ENCODE measurements around the gene PFN4. TPM values are rescaled to one million over a fixed set of nuclear protein-coding genes. Genes with fewer than 3 reads are reported as not detected.
A peak's percentile ranks its signal among the peaks of the same experiment; 100 is the strongest.
"Not testable (repeated sequence)": the region's sequence is repeated elsewhere in the genome, so short reads cannot be mapped to it uniquely, and the experiment has no call there.

Gene PFN4
- total RNA-seq: 1 to 10 TPM in 1 of 2 donors, not detected in 1; 1.2 TPM

DNA sequence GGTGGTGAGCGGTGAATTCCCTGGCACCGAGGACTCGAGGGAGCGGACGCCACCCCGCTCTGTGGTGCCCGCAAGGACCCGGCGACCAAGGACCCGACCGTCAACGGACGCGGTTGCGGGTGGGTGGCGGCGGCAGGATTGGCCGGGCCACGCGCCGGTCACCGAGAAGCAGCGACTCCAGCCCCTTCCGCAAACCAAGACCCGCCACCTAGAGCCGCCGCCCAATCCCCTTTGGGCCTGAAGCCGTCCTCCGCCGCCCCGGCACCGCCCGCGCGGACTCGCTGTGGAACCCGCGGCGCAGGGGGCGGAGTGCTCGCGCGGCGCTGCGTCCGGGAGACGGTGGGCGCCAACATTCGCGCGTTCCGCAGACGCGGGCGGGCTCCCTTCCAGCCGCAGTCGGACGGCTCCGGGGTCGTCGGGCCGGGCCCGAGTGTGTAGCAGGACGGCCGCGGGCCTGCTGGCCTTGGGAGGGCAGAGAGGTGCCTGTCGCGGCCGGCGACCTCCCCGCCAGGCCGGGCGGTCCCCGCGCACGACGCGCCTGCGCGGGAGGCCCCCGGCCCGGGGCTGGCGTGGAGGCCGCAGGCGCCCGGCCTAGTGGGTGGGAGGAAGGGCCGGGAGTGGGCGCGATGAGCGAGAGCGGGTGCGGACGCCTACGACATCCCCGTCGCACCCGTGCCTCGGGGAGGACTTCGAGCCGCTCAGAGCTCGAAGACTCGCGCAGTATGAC lies at the start of gene PFN4, which contains the start of gene FAM228B:
Gene PFN4 (minus strand): TSS at position 140 of the 727 bp plus-strand sequence. CDS start 799 bp downstream, outside the sequence.
Gene FAM228B (plus strand): TSS at position 275 of the 727 bp plus-strand sequence. CDS start 893 bp downstream, outside the sequence.
- H3K4me1 Mint-ChIP-seq (ENCODE audit: low read depth in 2 of 2): peaks cover 13 to 25% of the 10 kb centered on the region in 2 donors
- H3K9me3 Mint-ChIP-seq: no peaks in the 10 kb centered on the region
- H3K27ac Mint-ChIP-seq: peak within 1 kb of the TSS; percentile 90 to 92
- H3K36me3 Mint-ChIP-seq: no peaks in the 10 kb centered on the region
- peak; percentile 97 for ATAC-seq
- no peaks in the 10 kb centered on the region for H3K27me3 Mint-ChIP-seq
- peak within 1 kb of the TSS; percentile 92 for H3K4me3 Mint-ChIP-seq
- peak; percentile 90 for DNase-seq (ENCODE audit: low spot score)

DNA sequence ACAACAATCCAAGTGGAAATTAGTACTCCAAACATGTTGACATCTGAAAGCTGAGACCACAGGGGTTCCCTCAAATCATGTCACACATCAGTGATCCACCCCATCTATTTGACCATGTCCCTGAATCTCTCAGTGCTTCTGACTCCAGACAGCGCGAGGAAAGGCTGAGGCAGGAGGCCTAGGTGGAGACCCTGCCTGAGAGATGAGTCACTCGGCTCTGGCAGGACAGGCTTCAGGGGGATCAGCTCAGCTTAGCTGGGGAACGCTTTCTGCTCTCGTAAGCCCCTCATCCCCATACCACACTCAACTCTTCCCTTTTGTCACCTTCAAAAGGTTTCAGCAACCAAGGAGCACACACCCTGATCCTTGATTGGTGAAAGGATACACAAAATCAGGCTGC lies 45.9 kb upstream of the PFN4 start:
- no peak for ATAC-seq
- Mint-ChIP-seq H3K9me3 (no peaks in the 10 kb centered on the region), H3K27me3 (peaks cover 3 to 5% of the 10 kb centered on the region in 2 donors), H3K27ac (no peak overlapping the region), H3K36me3 (no peaks in the 10 kb centered on the region), H3K4me1 (ENCODE audit: low read depth in 2 of 2) (no peaks in the 10 kb centered on the region), H3K4me3 (no peak overlapping the region)
- no peak for DNase-seq (ENCODE audit: low spot score)

- Mint-ChIP-seq H3K27ac (no peak overlapping the region), H3K4me3 (no peak overlapping the region), H3K36me3 (no peaks in the 10 kb centered on the region), H3K9me3 (no peaks in the 10 kb centered on the region), H3K27me3 (no peaks in the 10 kb centered on the region), H3K4me1 (ENCODE audit: low read depth in 2 of 2) (no peaks in the 10 kb centered on the region)
- peak; percentile 71 to 74 for ATAC-seq
- no peak for DNase-seq (ENCODE audit: low spot score)
These were observed 41.4 kb upstream of the PFN4 start for GRCh38 chr2:24164416-24164973.

DNA sequence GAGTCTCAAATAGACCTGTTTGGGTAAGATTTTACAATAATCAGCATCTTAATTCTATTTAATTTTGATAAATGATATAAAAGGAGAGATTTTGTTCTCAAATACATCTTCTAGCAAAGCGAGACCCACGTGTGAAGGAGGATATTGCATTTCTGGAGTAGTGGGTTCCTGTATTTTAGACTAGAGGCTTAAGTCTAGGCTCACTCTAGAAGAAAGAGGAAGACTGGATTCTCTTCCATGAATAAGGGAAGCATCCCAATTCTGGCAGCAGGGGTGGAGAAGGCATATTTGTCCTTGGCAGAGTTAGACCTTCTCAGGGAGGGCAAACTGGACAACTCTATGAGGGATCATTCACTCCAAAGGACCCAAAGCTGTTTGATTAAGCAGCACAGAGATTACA lies 40.5 kb upstream of the PFN4 start:
- no peak overlapping the region for H3K27ac Mint-ChIP-seq
- no peaks in the 10 kb centered on the region for H3K36me3 Mint-ChIP-seq
- ATAC-seq (no peak), DNase-seq (ENCODE audit: low spot score) (no peak)
- H3K27me3 Mint-ChIP-seq: no peaks in the 10 kb centered on the region
- H3K4me1 Mint-ChIP-seq (ENCODE audit: low read depth in 2 of 2): no peaks in the 10 kb centered on the region
- no peak overlapping the region for H3K4me3 Mint-ChIP-seq
- H3K9me3 Mint-ChIP-seq: no peaks in the 10 kb centered on the region

GRCh38 chr2:24163186-24163585 lies 40.1 kb upstream of the PFN4 start:
- Mint-ChIP-seq H3K4me3 (no peak overlapping the region), H3K27me3 (no peaks in the 10 kb centered on the region), H3K4me1 (ENCODE audit: low read depth in 2 of 2) (no peaks in the 10 kb centered on the region), H3K36me3 (no peaks in the 10 kb centered on the region), H3K27ac (no peak overlapping the region), H3K9me3 (no peaks in the 10 kb centered on the region)
- no peak for ATAC-seq
- DNase-seq (ENCODE audit: low spot score): no peak

DNA sequence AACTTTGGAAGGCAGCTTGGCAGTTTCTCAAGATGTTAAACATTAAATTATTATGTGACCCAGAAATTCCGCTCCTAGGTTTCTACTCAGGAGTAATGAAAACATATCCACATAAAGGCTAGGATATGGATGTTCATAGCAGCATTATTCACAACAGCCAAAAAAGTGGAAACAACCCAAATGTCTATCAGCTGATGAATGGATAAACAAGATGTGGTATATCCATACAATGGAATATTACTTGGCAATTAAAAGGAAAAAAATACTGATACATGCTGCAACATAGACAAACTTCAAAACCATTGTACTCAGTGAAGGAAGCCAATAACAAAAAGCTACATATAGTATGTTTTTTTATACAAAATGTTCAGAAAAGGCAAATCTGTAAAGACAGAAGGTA lies 39.4 kb upstream of the PFN4 start:
- ATAC-seq: no peak
- Mint-ChIP-seq H3K27me3 (no peaks in the 10 kb centered on the region), H3K36me3 (no peaks in the 10 kb centered on the region), H3K9me3 (no peaks in the 10 kb centered on the region), H3K27ac (no peak overlapping the region), H3K4me1 (ENCODE audit: low read depth in 2 of 2) (no peaks in the 10 kb centered on the region), H3K4me3 (no peak overlapping the region)
- DNase-seq (ENCODE audit: low spot score): no peak

GRCh38 chr2:24160761-24161160 lies 37.6 kb upstream of the PFN4 start:
- H3K4me3 Mint-ChIP-seq: no peak overlapping the region
- H3K27me3 Mint-ChIP-seq: no peaks in the 10 kb centered on the region
- H3K27ac Mint-ChIP-seq: no peak overlapping the region
- ATAC-seq (no peak), DNase-seq (ENCODE audit: low spot score) (no peak)
- no peaks in the 10 kb centered on the region for H3K36me3 Mint-ChIP-seq
- H3K9me3 Mint-ChIP-seq: no peaks in the 10 kb centered on the region
- H3K4me1 Mint-ChIP-seq (ENCODE audit: low read depth in 2 of 2): no peaks in the 10 kb centered on the region

DNA sequence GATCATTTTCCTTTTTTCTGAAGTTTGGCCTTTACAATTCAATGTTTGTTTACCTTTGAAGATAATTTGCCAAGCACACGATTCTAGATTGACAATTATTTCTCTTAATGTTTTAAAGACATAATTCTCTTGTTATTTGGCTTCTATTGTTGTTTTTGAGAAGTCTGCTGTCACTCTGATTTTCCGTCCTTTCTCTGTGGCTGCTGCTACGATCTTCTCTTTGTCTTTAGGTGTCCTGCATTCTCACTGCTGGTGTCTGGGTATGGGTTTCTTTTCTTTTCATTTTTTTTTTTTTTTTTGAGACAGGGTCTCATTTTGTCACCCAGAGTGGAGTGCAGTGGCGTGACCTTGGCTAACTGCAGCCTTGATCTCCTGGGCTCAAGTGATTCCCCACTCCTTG lies 36.6 kb upstream of the PFN4 start:
- DNase-seq (ENCODE audit: low spot score): no peak
- no peak for ATAC-seq
- Mint-ChIP-seq H3K4me1 (ENCODE audit: low read depth in 2 of 2) (no peaks in the 10 kb centered on the region), H3K27me3 (no peaks in the 10 kb centered on the region), H3K36me3 (no peaks in the 10 kb centered on the region), H3K27ac (no peak overlapping the region), H3K4me3 (no peak overlapping the region), H3K9me3 (no peaks in the 10 kb centered on the region)

GRCh38 chr2:24158131-24158530 lies 35.0 kb upstream of the PFN4 start:
- Mint-ChIP-seq H3K36me3 (no peaks in the 10 kb centered on the region), H3K27me3 (no peaks in the 10 kb centered on the region), H3K9me3 (no peaks in the 10 kb centered on the region), H3K27ac (no peak overlapping the region), H3K4me3 (no peak overlapping the region), H3K4me1 (ENCODE audit: low read depth in 2 of 2) (no peaks in the 10 kb centered on the region)
- no peak for DNase-seq (ENCODE audit: low spot score)
- no peak for ATAC-seq

GRCh38 chr2:24153478-24153877 lies 30.3 kb upstream of the PFN4 start:
- H3K9me3 Mint-ChIP-seq: peaks cover 2% of the 10 kb centered on the region
- H3K36me3 Mint-ChIP-seq: peaks cover 9% of the 10 kb centered on the region
- ATAC-seq: no peak
- DNase-seq (ENCODE audit: low spot score): no peak
- no peak overlapping the region for H3K4me3 Mint-ChIP-seq
- no peaks in the 10 kb centered on the region for H3K27me3 Mint-ChIP-seq
- H3K27ac Mint-ChIP-seq: no peak overlapping the region
- H3K4me1 Mint-ChIP-seq (ENCODE audit: low read depth in 2 of 2): no peaks in the 10 kb centered on the region

GRCh38 chr2:24152413-24153197 lies 29.5 kb upstream of the PFN4 start:
- no peaks in the 10 kb centered on the region for H3K27me3 Mint-ChIP-seq
- no peak overlapping the region for H3K4me3 Mint-ChIP-seq
- no peak for DNase-seq (ENCODE audit: low spot score)
- ATAC-seq: no peak
- H3K9me3 Mint-ChIP-seq: peaks cover 6% of the 10 kb centered on the region
- H3K4me1 Mint-ChIP-seq (ENCODE audit: low read depth in 2 of 2): no peaks in the 10 kb centered on the region
- H3K27ac Mint-ChIP-seq: no peak overlapping the region
- H3K36me3 Mint-ChIP-seq: peaks cover 18% of the 10 kb centered on the region

DNA sequence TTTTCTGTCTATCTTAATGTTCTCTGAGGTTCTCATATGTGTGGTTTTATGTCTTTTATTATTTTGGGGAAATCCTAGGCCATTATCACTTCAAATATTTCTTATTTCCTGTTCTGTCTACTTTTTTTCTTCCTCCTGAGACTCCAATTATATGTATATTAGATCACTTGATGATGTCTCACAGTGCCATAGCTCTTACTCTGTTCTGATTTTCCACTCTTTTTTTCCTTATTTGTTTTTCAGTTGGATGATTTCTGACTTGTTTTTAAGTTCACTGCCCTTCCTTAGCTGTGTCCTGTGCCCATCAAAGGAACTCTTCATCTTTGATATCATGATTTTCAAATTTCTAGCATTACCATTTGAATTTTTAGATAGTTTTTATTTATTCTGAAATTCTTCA lies 24.2 kb upstream of the PFN4 start:
- Mint-ChIP-seq H3K27ac (no peak overlapping the region), H3K4me3 (no peak overlapping the region), H3K9me3 (peaks cover 6% of the 10 kb centered on the region), H3K4me1 (ENCODE audit: low read depth in 2 of 2) (no peaks in the 10 kb centered on the region), H3K27me3 (no peaks in the 10 kb centered on the region), H3K36me3 (peaks cover 26% of the 10 kb centered on the region)
- no peak for DNase-seq (ENCODE audit: low spot score)
- ATAC-seq: no peak

DNA sequence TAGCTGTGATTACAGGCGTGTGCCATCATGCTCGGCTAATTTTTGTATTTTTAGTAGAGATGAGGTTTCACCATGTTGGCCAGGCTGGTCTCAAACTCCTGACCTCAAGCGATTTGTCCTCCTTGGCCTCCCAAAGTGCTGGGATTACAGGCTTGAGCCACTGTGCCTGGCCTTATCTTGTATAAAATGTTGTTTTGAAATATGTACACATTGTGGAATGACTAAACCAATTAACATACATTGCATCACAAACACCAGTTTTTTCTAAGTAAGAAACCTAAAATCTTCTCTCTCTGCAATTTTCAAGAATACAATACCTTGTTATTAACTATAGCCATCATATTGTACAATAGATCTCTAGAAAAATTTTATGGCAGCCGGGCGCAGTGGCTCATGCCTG lies 17.2 kb upstream of the PFN4 start:
- not testable (repeated sequence) for H3K9me3 Mint-ChIP-seq; H3K27me3 Mint-ChIP-seq; H3K27ac Mint-ChIP-seq; H3K4me3 Mint-ChIP-seq; H3K36me3 Mint-ChIP-seq; ATAC-seq; DNase-seq (ENCODE audit: low spot score); H3K4me1 Mint-ChIP-seq (ENCODE audit: low read depth in 2 of 2)

DNA sequence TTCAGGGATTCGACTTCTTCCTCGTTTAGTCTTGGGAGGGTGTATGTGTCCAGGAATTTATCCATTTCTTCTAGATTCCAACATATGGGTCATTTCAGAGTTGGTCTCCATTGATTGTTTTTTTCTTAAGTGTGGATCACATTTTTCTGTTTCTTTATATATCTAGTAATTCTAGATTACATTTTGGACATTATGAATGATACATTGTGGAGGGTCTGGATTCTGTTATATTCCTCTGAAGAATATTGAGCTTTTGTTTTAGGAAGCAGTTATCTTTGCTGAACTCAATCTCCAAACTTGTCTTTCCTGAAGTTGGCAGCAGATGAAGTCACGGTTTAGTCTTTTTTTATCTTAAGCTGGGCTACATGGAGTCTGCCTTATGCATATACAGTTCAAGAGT lies 9.4 kb upstream of the PFN4 start:
- Mint-ChIP-seq H3K9me3 (no peaks in the 10 kb centered on the region), H3K27me3 (no peaks in the 10 kb centered on the region), H3K4me3 (no peak overlapping the region), H3K36me3 (peaks cover 11% of the 10 kb centered on the region), H3K4me1 (ENCODE audit: low read depth in 2 of 2) (peaks cover 0 to 7% of the 10 kb centered on the region in 2 donors), H3K27ac (no peak overlapping the region)
- no peak for DNase-seq (ENCODE audit: low spot score)
- no peak for ATAC-seq
